ENCODE data around the gene DNAH17. TPM values are rescaled to one million over a fixed set of nuclear protein-coding genes. Genes with fewer than 3 reads are reported as not detected.
"Not testable (repeated sequence)": the region's sequence is repeated elsewhere in the genome, so short reads cannot be mapped to it uniquely, and the experiment has no call there.

Gene DNAH17
- total RNA-seq, 4 donors from 2014 or later = under 0.01 TPM; not detected in 3

DNA sequence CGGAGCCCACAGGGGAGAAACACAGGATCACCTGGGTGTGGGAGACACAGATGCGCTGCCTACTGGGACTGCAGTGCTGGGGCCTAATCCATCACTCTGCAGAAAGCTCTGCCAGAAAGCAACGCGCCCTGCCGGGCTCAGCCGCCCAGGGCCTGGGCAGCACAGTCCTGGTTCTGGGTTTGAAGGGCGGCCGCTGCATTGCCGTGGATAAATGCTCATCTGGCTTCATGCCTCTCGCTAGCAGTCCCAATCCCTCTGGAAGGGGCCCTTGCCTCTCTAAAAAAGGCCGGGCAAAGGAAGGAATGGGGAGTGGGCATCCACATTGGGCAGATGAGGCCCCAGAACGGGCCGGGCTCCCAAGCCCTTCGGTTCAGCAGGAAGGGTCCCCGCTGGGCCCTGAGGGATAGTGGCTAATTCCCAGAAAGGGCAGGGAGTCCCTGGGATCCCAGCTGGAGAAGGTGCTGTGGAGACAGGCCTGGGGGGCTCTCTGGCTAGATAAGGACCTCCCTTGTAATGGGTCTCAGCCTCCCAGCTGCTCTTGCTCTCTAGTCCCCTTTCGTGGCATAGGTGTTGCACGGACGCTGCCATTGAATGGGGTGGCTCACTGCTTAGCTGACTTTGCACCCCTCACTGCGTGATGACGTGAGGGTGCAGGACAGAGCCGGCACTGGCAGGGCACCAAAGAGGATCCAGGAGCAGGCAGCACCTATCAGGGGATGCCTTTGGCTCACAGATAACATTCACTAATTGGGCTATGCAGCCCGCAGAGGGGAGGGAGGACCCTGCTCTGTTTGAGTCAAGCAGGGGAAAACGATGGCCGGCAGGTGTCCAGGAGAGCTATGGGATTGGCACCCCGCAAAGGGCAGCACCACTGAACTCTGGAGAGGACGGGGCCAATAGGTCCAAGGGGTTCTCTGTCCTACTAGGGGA, 110.1 kb downstream of the DNAH17 start:
- H3K4me1 ChIP-seq = no peaks in the 10 kb centered on the region
- intact Hi-C loops (cut with DNase I; ENCODE audit: low total_unique reads) (no loop called here), in situ Hi-C loops (cut with MboI; ENCODE audit: low pct_ligation_motif_present in 1 of 4, low pct_unique_long_range_greater_than_20kb in 1 of 4, low sequenced_read_pairs in 3 of 4) (no loop called here)
- no peak overlapping the region for H3K4me3 ChIP-seq
- DNase-seq = no peak
- H3K27ac ChIP-seq = no peak overlapping the region
- peaks cover under 1% of the 10 kb centered on the region for H3K27me3 ChIP-seq
- TF ChIP-seq POLR2AphosphoS5 (IDR thresholded peaks at IDR 0.05) (no peak), EP300 (IDR thresholded peaks at IDR 0.05; ENCODE audit: low read depth) (no peak), POLR2A (IDR thresholded peaks at IDR 0.05) (no peak)
- TF ChIP-seq, protein P1, sequence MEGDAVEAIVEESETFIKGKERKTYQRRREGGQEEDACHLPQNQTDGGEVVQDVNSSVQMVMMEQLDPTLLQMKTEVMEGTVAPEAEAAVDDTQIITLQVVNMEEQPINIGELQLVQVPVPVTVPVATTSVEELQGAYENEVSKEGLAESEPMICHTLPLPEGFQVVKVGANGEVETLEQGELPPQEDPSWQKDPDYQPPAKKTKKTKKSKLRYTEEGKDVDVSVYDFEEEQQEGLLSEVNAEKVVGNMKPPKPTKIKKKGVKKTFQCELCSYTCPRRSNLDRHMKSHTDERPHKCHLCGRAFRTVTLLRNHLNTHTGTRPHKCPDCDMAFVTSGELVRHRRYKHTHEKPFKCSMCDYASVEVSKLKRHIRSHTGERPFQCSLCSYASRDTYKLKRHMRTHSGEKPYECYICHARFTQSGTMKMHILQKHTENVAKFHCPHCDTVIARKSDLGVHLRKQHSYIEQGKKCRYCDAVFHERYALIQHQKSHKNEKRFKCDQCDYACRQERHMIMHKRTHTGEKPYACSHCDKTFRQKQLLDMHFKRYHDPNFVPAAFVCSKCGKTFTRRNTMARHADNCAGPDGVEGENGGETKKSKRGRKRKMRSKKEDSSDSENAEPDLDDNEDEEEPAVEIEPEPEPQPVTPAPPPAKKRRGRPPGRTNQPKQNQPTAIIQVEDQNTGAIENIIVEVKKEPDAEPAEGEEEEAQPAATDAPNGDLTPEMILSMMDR (IDR thresholded peaks at IDR 0.05) = no peak
- no peaks in the 10 kb centered on the region for H3K36me3 ChIP-seq
- WGBS, 2 donors (ENCODE audit: low coverage in 1 of 2) = 91 to 100% methylated on average over 4 to 23 of the region's 26 CpGs
- no peaks in the 10 kb centered on the region for H3K9me3 ChIP-seq

DNA sequence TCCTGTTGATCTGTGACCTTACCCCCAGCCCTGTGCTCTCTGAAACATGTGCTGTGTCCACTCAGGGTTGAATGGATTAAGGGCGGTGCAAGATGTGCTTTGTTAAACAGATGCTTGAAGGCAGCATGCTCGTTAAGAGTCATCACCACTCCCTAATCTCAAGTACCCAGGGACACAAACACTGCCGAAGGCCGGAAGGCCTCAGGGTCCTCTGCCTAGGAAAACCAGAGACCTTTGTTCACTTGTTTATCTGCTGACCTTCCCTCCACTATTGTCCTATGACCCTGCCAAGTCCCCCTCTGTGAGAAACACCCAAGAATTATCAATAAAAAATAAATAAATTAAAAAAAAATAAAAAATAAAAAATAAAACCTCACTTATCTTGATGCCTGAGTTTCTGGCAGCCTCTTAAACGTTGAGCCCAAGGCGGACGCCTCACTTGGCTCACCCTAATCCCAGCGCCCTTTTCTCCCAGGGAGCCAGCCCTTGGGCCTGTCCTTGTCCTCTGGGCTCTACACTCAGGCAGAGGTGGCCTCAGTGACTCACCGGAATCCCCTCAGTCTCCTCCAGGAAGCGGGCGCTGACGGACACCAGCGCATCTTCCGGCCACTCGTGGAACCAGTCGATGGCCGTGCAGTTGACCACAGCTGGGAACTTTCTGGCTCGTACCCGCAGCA, 110.9 kb downstream of the DNAH17 start:
- intact Hi-C loops (cut with DNase I; ENCODE audit: low total_unique reads); in situ Hi-C loops (cut with MboI; ENCODE audit: low pct_ligation_motif_present in 1 of 4, low pct_unique_long_range_greater_than_20kb in 1 of 4, low sequenced_read_pairs in 3 of 4); H3K4me1 ChIP-seq; H3K27me3 ChIP-seq; H3K4me3 ChIP-seq; H3K9me3 ChIP-seq; H3K36me3 ChIP-seq; H3K27ac ChIP-seq; DNase-seq: not testable (repeated sequence)
- 63 to 75% methylated on average over 3 to 19 of the region's 19 CpGs for WGBS, 2 donors (ENCODE audit: low coverage in 1 of 2)

DNA sequence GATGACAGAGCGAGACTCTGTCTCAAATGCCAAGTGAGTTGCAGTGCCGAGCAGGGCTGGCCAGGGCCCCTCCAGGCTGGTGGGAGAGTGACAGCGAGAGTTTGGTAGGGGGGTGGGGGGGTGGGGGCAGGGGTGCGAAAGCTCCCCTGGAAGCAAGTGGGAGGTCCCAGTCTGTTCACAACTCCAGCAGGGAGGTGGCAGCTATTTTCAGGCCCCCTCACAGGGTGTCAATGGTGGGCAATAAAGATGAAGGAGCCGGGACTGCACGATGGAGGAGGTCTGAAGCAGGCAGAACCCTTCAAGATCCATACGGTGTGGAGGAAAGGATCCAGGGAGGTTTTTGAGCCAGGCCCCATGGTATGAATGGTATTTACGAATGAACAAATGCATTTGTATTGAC, 115.0 kb downstream of the DNAH17 start:
- no peak overlapping the region for H3K27ac ChIP-seq
- no peaks in the 10 kb centered on the region for H3K9me3 ChIP-seq
- no peak for DNase-seq
- 78 to 100% methylated on average over 1 to 8 of the region's 8 CpGs for WGBS, 2 donors (ENCODE audit: low coverage in 1 of 2)
- in situ Hi-C loops (cut with MboI; ENCODE audit: low pct_ligation_motif_present in 1 of 4, low pct_unique_long_range_greater_than_20kb in 1 of 4, low sequenced_read_pairs in 3 of 4) = no loop called here
- no peak overlapping the region for H3K4me3 ChIP-seq
- intact Hi-C loops (cut with DNase I; ENCODE audit: low total_unique reads) = no loop called here
- TF ChIP-seq, protein P1 (IDR thresholded peaks at IDR 0.05) = no peak
- TF ChIP-seq POLR2A (IDR thresholded peaks at IDR 0.05) (no peak), POLR2AphosphoS5 (IDR thresholded peaks at IDR 0.05) (no peak), EP300 (IDR thresholded peaks at IDR 0.05; ENCODE audit: low read depth) (no peak)
- no peaks in the 10 kb centered on the region for H3K27me3 ChIP-seq
- H3K4me1 ChIP-seq = no peaks in the 10 kb centered on the region
- no peaks in the 10 kb centered on the region for H3K36me3 ChIP-seq

DNA sequence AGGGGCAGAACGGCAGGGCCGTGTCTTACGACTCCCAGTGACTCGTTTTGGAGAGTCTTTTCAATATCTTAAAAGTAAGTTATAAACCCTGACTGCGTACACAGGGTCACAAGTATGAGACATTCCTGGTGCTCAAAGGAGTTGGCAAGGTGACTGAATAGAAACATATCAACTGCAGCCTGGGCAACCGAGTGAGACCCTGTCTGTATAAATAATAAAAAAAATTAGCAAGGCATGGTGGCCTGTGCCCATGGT, 115.5 kb downstream of the DNAH17 start:
- no peaks in the 10 kb centered on the region for H3K4me1 ChIP-seq
- H3K9me3 ChIP-seq = no peaks in the 10 kb centered on the region
- in situ Hi-C loops (cut with MboI; ENCODE audit: low pct_ligation_motif_present in 1 of 4, low pct_unique_long_range_greater_than_20kb in 1 of 4, low sequenced_read_pairs in 3 of 4) (no loop called here), intact Hi-C loops (cut with DNase I; ENCODE audit: low total_unique reads) (no loop called here)
- H3K27ac ChIP-seq = no peak overlapping the region
- WGBS, 2 donors (ENCODE audit: low coverage in 1 of 2) = 74% methylated on average over 6 of the region's 6 CpGs; no CpG with 5 or more reads in 1 of the 2 donors
- H3K36me3 ChIP-seq = no peaks in the 10 kb centered on the region
- no peaks in the 10 kb centered on the region for H3K27me3 ChIP-seq
- TF ChIP-seq EP300 (IDR thresholded peaks at IDR 0.05; ENCODE audit: low read depth) (no peak), POLR2AphosphoS5 (IDR thresholded peaks at IDR 0.05) (no peak), POLR2A (IDR thresholded peaks at IDR 0.05) (no peak)
- TF ChIP-seq, protein P1 (IDR thresholded peaks at IDR 0.05) = no peak
- no peak for DNase-seq
- no peak overlapping the region for H3K4me3 ChIP-seq

Measured in transverse colon (tissue), 4 donors.